Glutamatergic neuron (in vitro differentiated cells): ENCODE results near the gene INTS11. TPM values are rescaled to one million over a fixed set of nuclear protein-coding genes. Genes with fewer than 3 reads are reported as not detected.

Source experiments
- DNase-seq: peaks from one replicate; pipeline ENCODE4 v3.0.0; 2022
- H3K27ac Mint-ChIP-seq: one replicate; pipeline ENCODE4 v1.8.0; 2020; ENCODE audit warnings: mild to moderate bottlenecking, mixed read lengths, inconsistent platforms; ENCODE audit not compliant: unreplicated experiment
- H3K27me3 Mint-ChIP-seq: one replicate; pipeline ENCODE4 v1.8.0; 2020; ENCODE audit warnings: mild to moderate bottlenecking, moderate library complexity, mixed read lengths, inconsistent platforms; ENCODE audit not compliant: unreplicated experiment
- H3K36me3 Mint-ChIP-seq: one replicate; pipeline ENCODE4 v1.8.0; 2020; ENCODE audit warnings: mild to moderate bottlenecking, mixed read lengths, inconsistent platforms; ENCODE audit not compliant: unreplicated experiment
- H3K4me1 Mint-ChIP-seq: one replicate; pipeline ENCODE4 v1.8.0; 2020; ENCODE audit warnings: mild to moderate bottlenecking, low read depth, mixed read lengths, inconsistent platforms; ENCODE audit not compliant: unreplicated experiment
- H3K4me3 Mint-ChIP-seq: one replicate; pipeline ENCODE4 v1.8.0; 2020; ENCODE audit warnings: mild to moderate bottlenecking, mixed read lengths, inconsistent platforms; ENCODE audit not compliant: unreplicated experiment
- H3K9me3 Mint-ChIP-seq: one replicate; pipeline ENCODE4 v1.8.0; 2020; ENCODE audit warnings: mild to moderate bottlenecking, moderate library complexity, mixed read lengths, inconsistent platforms; ENCODE audit not compliant: unreplicated experiment
- CTCF ChIP-seq: fragments of 200-600 bp; sonication (generic); IDR thresholded peaks from one replicate; pipeline ENCODE4 v1.5.0; 2021; ENCODE audit not compliant: partially characterized antibody, unreplicated experiment
- total RNA-seq: library from RNA; stranded (reverse); fragmentation: NEBNext Ultra II Directional; extraction: Animal tissue kit (Norgen Biotek cat#: 25700); gene quantifications from one replicate; pipeline ENCODE4 v1.2.1, GENCODE V29; 2021; ENCODE audit not compliant: unreplicated experiment

INTS11 gene
- total RNA-seq, 1 donor from 2014 or later, result 147 TPM

GRCh38 chr1:1306070-1306660 is 18.3 kb downstream of the INTS11 start:
- Mint-ChIP-seq H3K27me3 (peaks cover 30% of the 10 kb centered on the region), H3K36me3 (no peaks in the 10 kb centered on the region), H3K27ac (peak overlapping the region; percentile 99), H3K4me1 (no peaks in the 10 kb centered on the region), H3K4me3 (peak overlapping the region; percentile 97), H3K9me3 (peaks cover 15% of the 10 kb centered on the region)
- TF ChIP-seq CTCF, result no peak
- DNase-seq, result peak; percentile 51

- Mint-ChIP-seq H3K4me3 (peak overlapping the region; percentile 97), H3K27me3 (peaks cover 27% of the 10 kb centered on the region), H3K4me1 (no peaks in the 10 kb centered on the region), H3K9me3 (peaks cover 21% of the 10 kb centered on the region), H3K36me3 (no peaks in the 10 kb centered on the region), H3K27ac (peak overlapping the region; percentile 99)
- peak; percentile 78 for DNase-seq
- TF ChIP-seq CTCF, result no peak
Observed at GRCh38 chr1:1305300-1306069, 19.0 kb downstream of the INTS11 start.

GRCh38 chr1:1304331-1305299 is 19.8 kb downstream of the INTS11 start:
- TF ChIP-seq CTCF, result no peak
- DNase-seq, result peak; percentile 94
- peak overlapping the region; percentile 88 for H3K4me3 Mint-ChIP-seq
- no peaks in the 10 kb centered on the region for H3K36me3 Mint-ChIP-seq
- peak overlapping the region; percentile 99 for H3K27ac Mint-ChIP-seq
- peaks cover 6% of the 10 kb centered on the region for H3K4me1 Mint-ChIP-seq
- H3K27me3 Mint-ChIP-seq, result peaks cover 31% of the 10 kb centered on the region
- H3K9me3 Mint-ChIP-seq, result peaks cover 24% of the 10 kb centered on the region

GRCh38 chr1:1303736-1304135 is 20.7 kb downstream of the INTS11 start:
- DNase-seq, result no peak
- H3K36me3 Mint-ChIP-seq, result no peaks in the 10 kb centered on the region
- peaks cover 27% of the 10 kb centered on the region for H3K9me3 Mint-ChIP-seq
- H3K27me3 Mint-ChIP-seq, result peaks cover 39% of the 10 kb centered on the region
- peak overlapping the region; percentile 77 for H3K4me3 Mint-ChIP-seq
- peaks cover 6% of the 10 kb centered on the region for H3K4me1 Mint-ChIP-seq
- TF ChIP-seq CTCF, result no peak
- peak overlapping the region; percentile 84 for H3K27ac Mint-ChIP-seq
